Activated CD8-positive, alpha-beta T cell treated with anti-CD3 and anti-CD28 coated beads, Interleukin-2, amount 10 ng/mL, durations not matched to agents 7 days and 5 days (primary cell): ENCODE data around the gene PEX11G. TPM values are rescaled to one million over a fixed set of nuclear protein-coding genes. Genes with fewer than 3 reads are reported as not detected.

Source experiments
- ATAC-seq: fragments of 150-1000 bp; cut with Tn5 transposase; one replicate; pipeline ENCODE4 v1.10.0; 2021; ENCODE audit warnings: moderate library complexity
- CTCF ChIA-PET: fragments of 350-600 bp; sonication (Branson Sonifier 250); formaldehyde crosslinking; loops from one replicate; lab custom pipeline; 2021; ENCODE audit warnings: antibody characterized with exemption; lab: Charles Lee
- POLR2A ChIA-PET: fragments of 350-600 bp; sonication (Branson Sonifier 250); formaldehyde crosslinking; loops from one replicate; lab custom pipeline; 2021; ENCODE audit warnings: antibody characterized with exemption; lab: Charles Lee
- DNase-seq: peaks from one replicate; pipeline ENCODE4 v3.0.0-alpha.2; 2020
- H3K27ac Mint-ChIP-seq: one replicate; pipeline ENCODE4 v1.8.0; 2021; ENCODE audit warnings: mild to moderate bottlenecking, mixed read lengths
- H3K27me3 Mint-ChIP-seq: one replicate; pipeline ENCODE4 v1.8.0; 2021; ENCODE audit warnings: low read depth, mixed read lengths
- H3K36me3 Mint-ChIP-seq: one replicate; pipeline ENCODE4 v1.8.0; 2021; ENCODE audit warnings: low read depth, mixed read lengths
- H3K4me1 Mint-ChIP-seq: one replicate; pipeline ENCODE4 v1.8.0; 2021; ENCODE audit warnings: low read depth, mixed read lengths
- H3K4me3 Mint-ChIP-seq: one replicate; pipeline ENCODE4 v1.8.0; 2021; ENCODE audit warnings: mild to moderate bottlenecking, mixed read lengths
- H3K9me3 Mint-ChIP-seq: one replicate; pipeline ENCODE4 v1.8.0; 2022; ENCODE audit warnings: mixed read lengths; ENCODE audit not compliant: insufficient read depth
- total RNA-seq, 2 experiments: library from RNA; stranded (reverse); gene quantifications; one replicate each; pipeline ENCODE4 v1.2.3, GENCODE V29; 2021

The PEX11G gene
- total RNA-seq, 2 experiments from 2014 or later = 0.99 to 1.5 TPM

DNA sequence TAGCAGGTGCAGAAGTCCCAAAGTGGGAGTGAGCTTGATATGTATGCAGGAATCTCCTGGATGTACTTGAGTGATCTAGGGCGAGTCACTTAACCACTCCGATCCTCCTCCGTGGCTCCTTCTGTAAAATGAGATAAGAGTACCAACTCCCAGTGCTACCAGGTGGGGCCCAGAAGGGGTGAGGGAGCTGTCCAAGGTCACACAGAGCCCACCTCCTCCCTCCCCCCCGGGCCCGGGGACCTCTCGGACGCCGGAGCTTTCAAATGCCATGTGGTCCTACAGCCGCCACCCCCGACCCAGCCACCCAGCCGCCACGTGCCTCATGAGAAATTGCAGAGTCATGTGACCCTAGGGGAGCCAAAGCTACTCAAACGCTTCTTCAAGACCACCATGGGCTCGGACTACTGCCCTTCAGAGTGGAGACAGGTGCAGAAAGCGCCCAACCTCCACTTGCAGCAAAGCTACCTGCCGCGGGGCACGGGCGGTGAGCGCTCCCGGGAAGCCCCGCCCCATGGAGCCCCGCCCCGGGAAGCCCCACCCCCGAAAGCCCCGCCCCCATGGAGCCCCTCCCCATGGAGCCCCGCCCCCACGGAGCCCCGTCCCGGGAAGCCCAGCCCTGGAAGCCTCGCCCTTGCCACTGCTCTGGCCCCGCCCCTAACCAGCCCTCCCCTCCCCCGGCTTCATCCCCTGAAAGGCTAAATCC lies 17.0 kb upstream of the PEX11G start:
- DNase-seq = no peak

GRCh38 chr19:7505288-7505681 lies 16.4 kb upstream of the PEX11G start:
- Mint-ChIP-seq H3K27ac (no peak overlapping the region), H3K27me3 (peaks cover 30% of the 10 kb centered on the region), H3K9me3 (no peaks in the 10 kb centered on the region), H3K4me1 (peaks cover 3% of the 10 kb centered on the region), H3K36me3 (no peaks in the 10 kb centered on the region), H3K4me3 (no peak overlapping the region)
- CTCF ChIA-PET = interaction anchor here (1.0 kb wide), 1 partner anchor 8 kb away, joined by 3 read pairs; a partner anchor contains a TSS
- ATAC-seq (no peak), DNase-seq (no peak)
- POLR2A ChIA-PET = no interaction called here

More for the DNA sequence above, 17.0 kb upstream of the PEX11G start:
- ChIA-PET POLR2A (no interaction called here), CTCF (interaction anchor here (1.0 kb wide), 1 partner anchor 9 kb away, joined by 3 read pairs; a partner anchor contains a TSS)
- Mint-ChIP-seq H3K27ac (no peak overlapping the region), H3K36me3 (no peaks in the 10 kb centered on the region), H3K27me3 (peaks cover 26% of the 10 kb centered on the region), H3K4me1 (peaks cover 3% of the 10 kb centered on the region), H3K4me3 (no peak overlapping the region), H3K9me3 (no peaks in the 10 kb centered on the region)
- ATAC-seq = peak; percentile 38

DNA sequence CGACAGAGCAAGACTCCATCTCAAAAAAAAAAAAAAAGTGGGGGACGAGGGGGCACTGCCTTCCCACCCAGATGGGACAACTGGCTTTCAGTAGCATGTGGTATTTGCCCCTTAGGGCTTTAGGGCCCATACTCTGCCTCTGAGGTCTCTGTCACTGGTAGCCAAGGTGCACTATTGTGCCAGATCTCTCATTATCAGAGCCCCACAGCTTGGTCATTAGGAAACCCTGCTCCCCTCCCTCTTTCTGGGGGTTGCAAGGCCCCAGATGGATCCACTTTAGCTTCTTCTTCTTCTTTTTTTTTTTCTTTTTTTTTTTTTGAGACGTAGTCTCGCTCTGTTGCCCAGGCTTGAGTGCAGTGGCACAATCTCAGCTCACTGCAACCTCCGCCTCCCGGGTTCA lies 15.8 kb upstream of the PEX11G start:
- peaks cover 35% of the 10 kb centered on the region for H3K27me3 Mint-ChIP-seq
- DNase-seq = no peak
- no peak overlapping the region for H3K27ac Mint-ChIP-seq
- ChIA-PET CTCF (interaction anchor here (1.0 kb wide), 1 partner anchor 7 kb away, joined by 3 read pairs; a partner anchor contains a TSS), POLR2A (no interaction called here)
- H3K4me3 Mint-ChIP-seq = no peak overlapping the region
- H3K36me3 Mint-ChIP-seq = no peaks in the 10 kb centered on the region
- H3K4me1 Mint-ChIP-seq = peaks cover 3% of the 10 kb centered on the region
- ATAC-seq = no peak
- no peaks in the 10 kb centered on the region for H3K9me3 Mint-ChIP-seq

DNA sequence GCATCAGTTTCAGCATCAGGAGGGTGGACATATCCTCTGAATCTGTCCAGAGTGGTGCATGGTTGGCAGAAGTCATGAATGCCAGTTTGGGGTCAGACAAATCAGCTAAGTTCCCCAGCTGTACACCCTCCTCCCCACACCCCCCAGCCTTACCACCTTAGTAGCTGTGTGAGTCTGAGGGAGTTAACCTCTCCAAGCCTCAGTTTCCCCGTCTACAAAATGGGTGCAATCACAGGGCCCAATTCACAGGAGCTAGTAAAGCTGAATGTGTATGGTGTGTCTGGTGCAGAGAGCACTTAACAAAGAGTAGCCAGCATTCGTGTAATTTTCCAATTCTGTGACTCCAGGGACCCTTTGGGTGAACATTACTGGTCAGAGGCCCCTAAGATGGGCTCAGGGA lies 13.7 kb upstream of the PEX11G start:
- DNase-seq (no peak), ATAC-seq (no peak)
- Mint-ChIP-seq H3K27ac (no peak overlapping the region), H3K27me3 (peaks cover 40% of the 10 kb centered on the region), H3K36me3 (no peaks in the 10 kb centered on the region), H3K4me1 (peaks cover 3% of the 10 kb centered on the region), H3K4me3 (no peak overlapping the region), H3K9me3 (no peaks in the 10 kb centered on the region)
- POLR2A ChIA-PET = no interaction called here
- CTCF ChIA-PET = no interaction called here

GRCh38 chr19:7500811-7501450 lies 12.1 kb upstream of the PEX11G start:
- Mint-ChIP-seq H3K36me3 (no peaks in the 10 kb centered on the region), H3K9me3 (no peaks in the 10 kb centered on the region), H3K4me3 (peak overlapping the region; percentile 36), H3K27me3 (peaks cover 43% of the 10 kb centered on the region), H3K27ac (no peak overlapping the region), H3K4me1 (no peaks in the 10 kb centered on the region)
- DNase-seq (peak; percentile 65), ATAC-seq (peak; percentile 31)
- ChIA-PET CTCF (no interaction called here), POLR2A (no interaction called here)

DNA sequence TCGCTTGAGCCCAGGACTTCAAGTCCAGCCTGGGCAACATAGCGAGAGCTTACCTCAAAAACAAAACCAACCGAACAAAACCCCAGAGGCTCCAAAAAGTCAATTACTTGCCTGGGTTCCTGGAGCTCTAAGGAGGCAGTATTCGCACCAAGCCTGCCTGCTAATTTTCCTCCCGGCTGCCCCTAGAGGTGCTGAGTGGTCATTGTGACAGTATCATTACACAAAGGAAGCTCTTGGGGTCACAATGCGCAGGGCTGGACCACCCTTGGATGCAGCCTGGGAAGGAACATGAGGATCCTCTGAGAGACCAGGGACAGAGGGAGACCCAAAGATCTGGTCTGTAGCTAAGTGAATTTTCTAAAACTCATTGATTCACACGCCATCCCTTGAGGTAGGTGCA lies 8.5 kb upstream of the PEX11G start:
- Mint-ChIP-seq H3K9me3 (no peaks in the 10 kb centered on the region), H3K4me3 (no peak overlapping the region), H3K27ac (no peak overlapping the region), H3K36me3 (no peaks in the 10 kb centered on the region), H3K27me3 (peaks cover 27% of the 10 kb centered on the region), H3K4me1 (peaks cover 10% of the 10 kb centered on the region)
- ChIA-PET CTCF (interaction anchor here (0.8 to 1.3 kb wide), 9 partner anchors 8 to 1169 kb away, joined by 3 to 4 read pairs (median 4); partner anchors contain the start of genes MCOLN1, TRAPPC5 and ZNF358), POLR2A (interaction anchor here (0.6 to 0.7 kb wide), 2 partner anchors 25 to 432 kb away, joined by 3 to 5 read pairs; partner anchors contain the start of gene MCOLN1)
- ATAC-seq = peak; percentile 61
- DNase-seq = no peak

- peaks cover 16% of the 10 kb centered on the region for H3K4me1 Mint-ChIP-seq
- no peaks in the 10 kb centered on the region for H3K36me3 Mint-ChIP-seq
- ChIA-PET POLR2A (interaction anchor here (0.8 kb wide), 1 partner anchor 27 kb away, joined by 3 read pairs; no protein-coding TSS in a partner anchor), CTCF (no interaction called here)
- DNase-seq (no peak), ATAC-seq (no peak)
- H3K27ac Mint-ChIP-seq = no peak overlapping the region
- H3K9me3 Mint-ChIP-seq = no peaks in the 10 kb centered on the region
- H3K4me3 Mint-ChIP-seq = no peak overlapping the region
- H3K27me3 Mint-ChIP-seq = peaks cover 7% of the 10 kb centered on the region
These were observed 5.7 kb upstream of the PEX11G start for GRCh38 chr19:7494416-7495098.

GRCh38 chr19:7492558-7492957 lies 3.7 kb upstream of the PEX11G start:
- Mint-ChIP-seq H3K4me1 (peaks cover 24% of the 10 kb centered on the region), H3K4me3 (no peak overlapping the region), H3K9me3 (no peaks in the 10 kb centered on the region), H3K27me3 (peaks cover 2% of the 10 kb centered on the region), H3K27ac (peak overlapping the region; percentile 15), H3K36me3 (no peaks in the 10 kb centered on the region)
- POLR2A ChIA-PET = no interaction called here
- ATAC-seq = no peak
- DNase-seq = no peak
- CTCF ChIA-PET = no interaction called here

GRCh38 chr19:7492142-7492541 lies 3.3 kb upstream of the PEX11G start:
- peak overlapping the region; percentile 68 for H3K27ac Mint-ChIP-seq
- H3K27me3 Mint-ChIP-seq = peaks cover 2% of the 10 kb centered on the region
- H3K9me3 Mint-ChIP-seq = no peaks in the 10 kb centered on the region
- peaks cover 24% of the 10 kb centered on the region for H3K4me1 Mint-ChIP-seq
- POLR2A ChIA-PET = no interaction called here
- CTCF ChIA-PET = no interaction called here
- H3K36me3 Mint-ChIP-seq = no peaks in the 10 kb centered on the region
- H3K4me3 Mint-ChIP-seq = no peak overlapping the region
- ATAC-seq (peak; percentile 24), DNase-seq (peak; percentile 66)

DNA sequence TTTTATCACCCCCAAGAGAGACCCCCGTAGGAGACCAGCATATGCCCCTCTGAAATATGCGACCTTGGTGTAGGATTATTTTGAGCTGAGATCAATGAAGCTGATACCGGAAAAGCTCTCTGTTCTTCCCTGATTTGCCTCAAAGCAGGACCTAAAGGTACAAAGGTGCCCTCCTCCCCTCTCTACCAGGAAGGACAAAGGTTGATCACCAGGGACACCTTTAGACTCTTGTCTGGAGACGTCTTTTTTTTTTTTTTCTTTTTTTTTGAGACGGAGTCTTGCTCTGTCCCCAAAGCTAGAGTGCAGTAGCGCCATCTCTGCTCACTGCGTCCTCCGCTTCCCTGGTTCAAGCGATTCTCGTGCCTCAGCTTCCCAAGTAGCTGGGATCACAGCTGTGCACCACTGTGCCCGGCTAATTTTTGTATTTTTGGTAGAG lies 792 bp upstream of the PEX11G start:
- peaks cover 24% of the 10 kb centered on the region for H3K4me1 Mint-ChIP-seq
- H3K27me3 Mint-ChIP-seq = no peaks in the 10 kb centered on the region
- ATAC-seq (no peak), DNase-seq (no peak)
- CTCF ChIA-PET = interaction anchor here (0.6 kb wide), 1 partner anchor 160 kb away, joined by 4 read pairs; no protein-coding TSS in a partner anchor
- POLR2A ChIA-PET = no interaction called here
- no peak overlapping the region for H3K27ac Mint-ChIP-seq
- no peaks in the 10 kb centered on the region for H3K36me3 Mint-ChIP-seq
- no peaks in the 10 kb centered on the region for H3K9me3 Mint-ChIP-seq
- peak overlapping the region; percentile 76 for H3K4me3 Mint-ChIP-seq

- Mint-ChIP-seq H3K27ac (no peak overlapping the region), H3K4me3 (no peak overlapping the region), H3K27me3 (no peaks in the 10 kb centered on the region), H3K9me3 (no peaks in the 10 kb centered on the region), H3K36me3 (no peaks in the 10 kb centered on the region), H3K4me1 (peaks cover 16% of the 10 kb centered on the region)
- ATAC-seq = no peak
- POLR2A ChIA-PET = no interaction called here
- DNase-seq = no peak
- CTCF ChIA-PET = interaction anchor here (1.2 kb wide), 1 partner anchor 10 kb away, joined by 4 read pairs; a partner anchor contains a TSS
These were observed 1.9 kb downstream of the PEX11G start for GRCh38 chr19:7486923-7487322.
